ENCODE measurements around the gene ABCG8.

Gene ABCG8

GRCh38 chr2:43839776-43840564, 1.2 kb downstream of the ABCG8 start:
- H3K4me3 Mint-ChIP-seq = no peak overlapping the region
- peaks cover 20% of the 10 kb centered on the region for H3K27me3 Mint-ChIP-seq (ENCODE audit: low read depth, poor library complexity)
- H3K4me1 Mint-ChIP-seq = no peaks in the 10 kb centered on the region
- TF ChIP-seq CTCF (IDR thresholded peaks at IDR 0.05) = no peak
- no peaks in the 10 kb centered on the region for H3K36me3 Mint-ChIP-seq (ENCODE audit: low read depth)
- no peak for DNase-seq
- H3K27ac Mint-ChIP-seq = no peak overlapping the region
- H3K9me3 Mint-ChIP-seq = peaks cover 3% of the 10 kb centered on the region

- peaks cover 18% of the 10 kb centered on the region for H3K27me3 Mint-ChIP-seq (ENCODE audit: low read depth, poor library complexity)
Measured at GRCh38 chr2:43840965-43841364, 2.2 kb downstream of the ABCG8 start.

GRCh38 chr2:43841949-43842865, 3.4 kb downstream of the ABCG8 start:
- DNase-seq = no peak
- H3K27me3 Mint-ChIP-seq (ENCODE audit: low read depth, poor library complexity) = peaks cover 21% of the 10 kb centered on the region
- H3K36me3 Mint-ChIP-seq (ENCODE audit: low read depth) = no peaks in the 10 kb centered on the region
- no peaks in the 10 kb centered on the region for H3K9me3 Mint-ChIP-seq
- no peaks in the 10 kb centered on the region for H3K4me1 Mint-ChIP-seq
- H3K4me3 Mint-ChIP-seq = no peak overlapping the region
- no peak for TF ChIP-seq CTCF (IDR thresholded peaks at IDR 0.05)
- H3K27ac Mint-ChIP-seq = no peak overlapping the region

More at GRCh38 chr2:43840965-43841364, 2.2 kb downstream of the ABCG8 start:
- TF ChIP-seq CTCF (IDR thresholded peaks at IDR 0.05) = no peak
- H3K4me3 Mint-ChIP-seq = no peak overlapping the region
- peak overlapping the region; percentile 36 for H3K27ac Mint-ChIP-seq
- no peaks in the 10 kb centered on the region for H3K36me3 Mint-ChIP-seq (ENCODE audit: low read depth)
- no peaks in the 10 kb centered on the region for H3K9me3 Mint-ChIP-seq
- DNase-seq = no peak
- no peaks in the 10 kb centered on the region for H3K4me1 Mint-ChIP-seq

- no peak for TF ChIP-seq CTCF (IDR thresholded peaks at IDR 0.05)
- Mint-ChIP-seq H3K27me3 (ENCODE audit: low read depth, poor library complexity) (peaks cover 21% of the 10 kb centered on the region), H3K27ac (no peak overlapping the region), H3K4me1 (no peaks in the 10 kb centered on the region), H3K9me3 (no peaks in the 10 kb centered on the region), H3K4me3 (no peak overlapping the region), H3K36me3 (ENCODE audit: low read depth) (no peaks in the 10 kb centered on the region)
- DNase-seq = no peak
Measured at GRCh38 chr2:43842866-43843226, 4.1 kb downstream of the ABCG8 start.

GRCh38 chr2:43845181-43845580, 6.4 kb downstream of the ABCG8 start:
- no peaks in the 10 kb centered on the region for H3K9me3 Mint-ChIP-seq

More at GRCh38 chr2:43845181-43845580, 6.4 kb downstream of the ABCG8 start:
- DNase-seq = no peak
- no peak overlapping the region for H3K4me3 Mint-ChIP-seq
- H3K27me3 Mint-ChIP-seq (ENCODE audit: low read depth, poor library complexity) = peaks cover 21% of the 10 kb centered on the region
- H3K27ac Mint-ChIP-seq = no peak overlapping the region
- no peaks in the 10 kb centered on the region for H3K36me3 Mint-ChIP-seq (ENCODE audit: low read depth)
- TF ChIP-seq CTCF (IDR thresholded peaks at IDR 0.05) = no peak
- H3K4me1 Mint-ChIP-seq = no peaks in the 10 kb centered on the region

Measured in nephron progenitor cell (in vitro differentiated cells).